A673 (cell line): ENCODE measurements around the gene H1-8. TPM values are rescaled to one million over a fixed set of nuclear protein-coding genes. Genes with fewer than 3 reads are reported as not detected.

Experiments
- BruUV-seq: library from RNA; stranded (reverse); fragments of 400-500 nt; replicated peaks from 2 replicates; lab custom pipeline; 2021; lab: Mats Ljungman, UMichigan
- CTCF ChIA-PET: fragments of 300-600 bp; sonication (Branson Sonifier 250); formaldehyde crosslinking; loops from one replicate; lab custom pipeline; 2022; ENCODE audit warnings: antibody characterized with exemption; lab: Charles Lee
- POLR2A ChIA-PET: fragments of 300-600 bp; sonication (Branson Sonifier 250); formaldehyde crosslinking; loops from one replicate; lab custom pipeline; 2022; ENCODE audit warnings: antibody characterized with exemption; ENCODE audit not compliant: low non-redundant PET; lab: Charles Lee
- DNase-seq: peaks from one replicate; pipeline ENCODE4 v3.0.0-alpha.2; 2015; ENCODE audit warnings: low spot score
- H3K27ac ChIP-seq: fragments of 200-600 bp; sonication (generic); 2 replicates; pipeline ENCODE4 v1.5.1; 2016; ENCODE audit warnings: mixed run types, low read depth, mild to moderate bottlenecking, mixed read lengths, antibody characterized with exemption, low read length; ENCODE audit not compliant: poor library complexity, severe bottlenecking
- H3K27me3 ChIP-seq: fragments of 200-600 bp; sonication (generic); replicated peaks from 2 replicates; pipeline ENCODE4 v1.6.1; 2017; ENCODE audit warnings: mixed run types, low read depth, mild to moderate bottlenecking, mixed read lengths, antibody characterized with exemption, low read length; ENCODE audit not compliant: insufficient read depth, poor library complexity
- H3K36me3 ChIP-seq: fragments of 200-600 bp; sonication (generic); 2 replicates; pipeline ENCODE4 v1.6.1; 2016; ENCODE audit warnings: mixed run types, mild to moderate bottlenecking, mixed read lengths, antibody characterized with exemption, low read length; ENCODE audit not compliant: insufficient read depth, poor library complexity, severe bottlenecking
- H3K4me1 ChIP-seq: fragments of 200-600 bp; sonication (generic); 2 replicates; pipeline ENCODE4 v1.6.1; 2017; ENCODE audit warnings: mixed run types, mild to moderate bottlenecking, mixed read lengths, antibody characterized with exemption, low read length; ENCODE audit not compliant: insufficient read depth, poor library complexity, severe bottlenecking
- H3K4me3 ChIP-seq: fragments of 200-600 bp; sonication (generic); 2 replicates; pipeline ENCODE4 v1.5.1; 2016; ENCODE audit warnings: low read depth, mixed run types, mild to moderate bottlenecking, mixed read lengths, low read length; ENCODE audit not compliant: poor library complexity, severe bottlenecking
- H3K9me3 ChIP-seq: fragments of 200-600 bp; sonication (generic); 2 replicates; pipeline ENCODE4 v1.6.1; 2016; ENCODE audit warnings: mixed run types, low read depth, mild to moderate bottlenecking, mixed read lengths, antibody characterized with exemption, low read length; ENCODE audit not compliant: poor library complexity, severe bottlenecking
- CTCF ChIP-seq: fragments of 300-800, 200-600 bp; sonication (generic); conservative IDR thresholded peaks from 2 replicates; pipeline ENCODE4 v1.5.1; 2017; ENCODE audit warnings: low read depth, mild to moderate bottlenecking, antibody characterized with exemption, low read length, moderate library complexity, mixed read lengths
- EZH2 ChIP-seq: fragments of 200-600 bp; sonication (generic); IDR thresholded peaks from 2 replicates; pipeline ENCODE4 v1.6.1; 2017; ENCODE audit warnings: borderline replicate concordance, low read depth, mild to moderate bottlenecking, mixed read lengths, antibody characterized with exemption, low read length; ENCODE audit not compliant: poor library complexity, severe bottlenecking
- intact Hi-C: fragments of 100-400 bp; cut with micrococcal nuclease; formaldehyde crosslinking; loops from one replicate; pipeline ENCODE4 v1.10.0; 2022; ENCODE audit not compliant: unreplicated experiment
- total RNA-seq: library from RNA; stranded (reverse); gene quantifications from 2 replicates; pipeline ENCODE4 v1.2.3, GENCODE V29; 2021

The H1-8 gene
- total RNA-seq, 1 experiment from 2014 or later = not detected

DNA sequence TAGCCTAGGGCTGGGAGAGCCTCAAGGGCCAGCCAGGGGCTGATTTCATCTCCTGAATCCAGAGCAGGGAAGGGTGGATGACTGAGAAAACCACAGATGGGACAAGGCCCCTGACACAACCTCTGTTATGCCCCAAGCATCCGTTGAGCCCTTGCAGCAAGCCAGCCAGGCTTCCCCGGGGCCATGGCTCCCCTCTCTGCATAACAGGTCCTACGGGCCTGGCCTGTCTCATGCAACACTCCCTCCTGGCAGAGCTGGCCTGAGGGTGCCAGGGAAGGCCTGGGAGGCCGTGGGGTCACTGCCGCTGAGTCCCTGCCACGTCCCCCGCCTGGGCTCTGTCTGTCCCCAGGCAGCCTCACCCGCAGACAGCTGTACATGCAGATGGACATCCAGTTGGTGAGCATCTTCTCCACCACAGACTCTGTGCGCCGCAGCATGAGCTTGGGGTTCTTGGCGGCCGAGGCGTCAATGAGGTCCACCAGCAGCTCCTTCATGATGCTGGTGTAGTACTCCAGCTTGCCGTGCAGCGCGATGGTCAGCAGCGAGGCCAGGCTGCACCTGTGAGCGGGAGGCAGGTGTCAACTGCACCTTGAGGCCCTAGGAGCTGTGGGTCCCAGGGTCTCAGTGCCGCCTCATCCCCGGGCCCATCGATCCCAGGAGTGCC, 22.1 kb downstream of the H1-8 start:
- CTCF ChIA-PET = no interaction called here
- intact Hi-C loops = no loop called here
- Histone ChIP-seq H3K9me3 (no peaks in the 10 kb centered on the region), H3K27ac (no peak overlapping the region), H3K27me3 (no peaks in the 10 kb centered on the region), H3K4me3 (no peak overlapping the region), H3K4me1 (peaks cover 13% of the 10 kb centered on the region), H3K36me3 (no peaks in the 10 kb centered on the region)
- BruUV-seq = no TSS peak
- POLR2A ChIA-PET = no interaction called here
- no peak for TF ChIP-seq CTCF
- no peak for TF ChIP-seq EZH2
- no peak for DNase-seq

DNA sequence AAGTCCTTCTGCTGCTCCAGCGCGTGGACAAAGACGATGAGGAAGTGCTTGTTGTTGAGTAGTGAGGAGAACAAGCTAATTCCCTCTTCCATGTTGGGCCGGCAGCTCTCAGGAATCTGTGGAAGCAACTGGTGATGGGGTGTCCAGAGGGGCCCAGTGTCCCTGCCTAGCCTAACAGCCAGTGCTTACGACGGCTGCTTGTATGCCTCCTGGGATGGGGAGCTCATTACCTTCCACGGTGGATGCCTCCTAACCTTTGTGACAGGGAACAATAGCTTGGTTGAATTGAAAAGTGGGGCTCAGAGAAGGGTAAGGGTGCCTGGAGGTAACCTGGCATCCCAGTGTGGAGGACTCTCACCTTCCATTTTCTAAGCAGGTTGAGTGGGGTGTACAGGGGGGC, 22.9 kb downstream of the H1-8 start:
- POLR2A ChIA-PET = no interaction called here
- H3K4me1 ChIP-seq = peaks cover 5% of the 10 kb centered on the region
- no peaks in the 10 kb centered on the region for H3K36me3 ChIP-seq
- H3K27ac ChIP-seq = no peak overlapping the region
- no peak overlapping the region for H3K4me3 ChIP-seq
- intact Hi-C loops = no loop called here
- H3K9me3 ChIP-seq = no peaks in the 10 kb centered on the region
- H3K27me3 ChIP-seq = no peaks in the 10 kb centered on the region
- TF ChIP-seq EZH2 = no peak
- TF ChIP-seq CTCF = no peak
- CTCF ChIA-PET = interaction anchor here (0.5 kb wide), 1 partner anchor 60 kb away, joined by 3 read pairs; no protein-coding TSS in a partner anchor
- no peak for DNase-seq
- BruUV-seq = no TSS peak

DNA sequence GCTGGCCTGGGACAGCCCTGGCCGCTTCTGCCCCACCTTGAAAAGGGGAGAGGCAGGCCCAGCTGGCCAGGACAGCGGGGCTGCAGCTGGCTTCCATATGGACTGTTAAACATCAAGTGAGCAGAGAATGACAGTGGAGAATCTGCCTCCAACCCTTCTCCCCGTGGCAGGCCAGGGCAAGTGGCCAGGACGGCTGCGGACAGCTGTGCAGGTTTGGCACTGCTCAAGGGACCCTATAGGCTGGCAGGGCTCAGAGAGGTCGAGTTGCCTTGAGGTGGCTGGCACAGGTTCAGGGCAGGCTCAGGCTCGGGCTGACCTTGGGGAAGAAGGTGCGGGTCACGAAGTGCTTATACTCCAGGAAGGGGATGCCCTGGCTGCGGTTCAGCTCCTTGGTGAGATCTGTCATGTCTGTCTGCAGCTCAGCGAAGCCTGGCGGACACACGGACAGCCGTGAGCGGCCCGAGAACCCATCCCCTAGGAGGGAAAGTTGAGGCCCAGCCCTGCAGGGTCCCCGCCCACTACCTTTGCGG, 24.3 kb downstream of the H1-8 start:
- Histone ChIP-seq H3K36me3 (no peaks in the 10 kb centered on the region), H3K9me3 (no peaks in the 10 kb centered on the region), H3K4me3 (no peak overlapping the region), H3K27ac (no peak overlapping the region), H3K4me1 (no peaks in the 10 kb centered on the region), H3K27me3 (no peaks in the 10 kb centered on the region)
- BruUV-seq = no TSS peak
- CTCF ChIA-PET = no interaction called here
- intact Hi-C loops = no loop called here
- TF ChIP-seq EZH2 (no peak), CTCF (no peak)
- DNase-seq = no peak
- POLR2A ChIA-PET = no interaction called here
